ENCODE results near the gene HLA-B. TPM values are rescaled to one million over a fixed set of nuclear protein-coding genes. Genes with fewer than 3 reads are reported as not detected.

HLA-B gene
- total and polyA plus RNA-seq, 2 of the 8 experiments (the other 6 are each of a cell fraction or from before 2014, with no cell fraction given): 154 to 233 TPM

GRCh38 chr6:31321820-31322219, 35.2 kb downstream of the HLA-B start:
- TF ChIP-seq SUZ12 (IDR thresholded peaks at IDR 0.05; ENCODE audit: low read length) (no peak), CBX5 (IDR thresholded peaks at IDR 0.05; ENCODE audit: low read depth, low read length) (no peak), POLR2AphosphoS5 (IDR thresholded peaks at IDR 0.05; ENCODE audit: low read depth, low read length) (no peak), MAFK (IDR thresholded peaks at IDR 0.05; ENCODE audit: low read depth, low read length) (no peak), RAD21 (IDR thresholded peaks at IDR 0.05 in 1 of 2, conservative IDR thresholded peaks at IDR 0.05 in 1 of 2; ENCODE audit: low read depth in 2 of 2, low read length in 2 of 2) (peak in 1 of 2 experiments; percentile 16; a peak in 1 of 4 replicates), ATF2 (IDR thresholded peaks at IDR 0.05; ENCODE audit: low read length) (no peak)
- H3K4me1 ChIP-seq (replicated peaks in 1 of 4; ENCODE audit: control insufficient read depth in 3 of 4, insufficient read depth in 4 of 4, low read length in 3 of 4): no peaks in the 10 kb centered on the region
- no peak overlapping the region for H3K27ac ChIP-seq (ENCODE audit: low read depth, low read length)
- H2BK120ac ChIP-seq (replicated peaks; ENCODE audit: low read depth, low read length): no peak overlapping the region
- H3K36me3 ChIP-seq (ENCODE audit: control insufficient read depth in 2 of 4, insufficient read depth in 4 of 4, low read length in 3 of 4): no peaks in the 10 kb centered on the region
- H2BK5ac ChIP-seq (ENCODE audit: low read depth, low read length): no peak overlapping the region
- H3K79me1 ChIP-seq (ENCODE audit: low read depth, low read length): no peaks in the 10 kb centered on the region
- POLR2A ChIA-PET (ENCODE audit: partially characterized antibody): no interaction called here
- H3K27me3 ChIP-seq (replicated peaks in 1 of 4; ENCODE audit: control insufficient read depth in 3 of 4, extremely low read depth in 1 of 4, insufficient read depth in 3 of 4, low read length in 3 of 4): no peaks in the 10 kb centered on the region
- no peaks in the 10 kb centered on the region for H4K20me1 ChIP-seq (replicated peaks in 1 of 2; ENCODE audit: control insufficient read depth in 1 of 2, insufficient read depth in 2 of 2, low read length in 2 of 2)
- no peak overlapping the region for H2AK5ac ChIP-seq (ENCODE audit: low read depth, low read length)
- H2BK20ac ChIP-seq (ENCODE audit: low read length): no peak overlapping the region
- no peak overlapping the region for H3K23ac ChIP-seq (ENCODE audit: insufficient read length)
- no peak overlapping the region for H2AFZ ChIP-seq (ENCODE audit: low read length)
- no peak overlapping the region for H4K5ac ChIP-seq (ENCODE audit: insufficient read length, low read depth, low read length)
- FAIRE-seq: no peak
- H2BK15ac ChIP-seq (ENCODE audit: low read length): no peak overlapping the region
- H3K18ac ChIP-seq (ENCODE audit: extremely low read depth, low read length): no peak overlapping the region
- no peak overlapping the region for H2BK12ac ChIP-seq (ENCODE audit: low read depth, low read length)
- no peaks in the 10 kb centered on the region for H3K9me3 ChIP-seq (ENCODE audit: insufficient read depth in 2 of 2, low read depth in 1 of 2, low read length in 1 of 2)
- no peak overlapping the region for H4K8ac ChIP-seq (ENCODE audit: extremely low read depth, insufficient read depth, low read length)
- no peak overlapping the region for H3K9ac ChIP-seq (replicated peaks in 1 of 4; ENCODE audit: extremely low read depth in 1 of 4, low read depth in 3 of 4, low read length in 3 of 4)
- H4K91ac ChIP-seq (replicated peaks; ENCODE audit: insufficient read length, low read length): no peak overlapping the region
- no peak overlapping the region for H3K4me3 ChIP-seq (ENCODE audit: extremely low read depth in 1 of 4, insufficient read depth in 2 of 4, low read depth in 3 of 4, low read length in 4 of 4)
- H3K4ac ChIP-seq (replicated peaks; ENCODE audit: insufficient read length, low read depth, low read length): no peak overlapping the region
- H3K23me2 ChIP-seq (ENCODE audit: low read depth, low read length): no peaks in the 10 kb centered on the region
- H3K56ac ChIP-seq (replicated peaks; ENCODE audit: insufficient read length, low read depth, low read length): no peak overlapping the region
- CTCF ChIA-PET (ENCODE audit: partially characterized antibody): interaction anchor here (0.6 to 2.0 kb wide), 8 partner anchors 9 to 235 kb away, joined by 3 to 5 read pairs (median 3); no protein-coding TSS in a partner anchor
- DNase-seq (ENCODE audit: low read depth in 1 of 2, low spot score in 2 of 2): no peak
- no peak overlapping the region for H3K4me2 ChIP-seq (ENCODE audit: insufficient read depth in 1 of 2, low read depth in 2 of 2, low read length in 2 of 2)
- no peaks in the 10 kb centered on the region for H3K79me2 ChIP-seq (ENCODE audit: control insufficient read depth in 1 of 2, insufficient read depth in 2 of 2, low read length in 2 of 2)
- H3K14ac ChIP-seq (ENCODE audit: insufficient read length): no peak overlapping the region
